Karpas-422 (cell line): ENCODE results near the gene PAIP2. TPM values are rescaled to one million over a fixed set of nuclear protein-coding genes. Genes with fewer than 3 reads are reported as not detected.

ENCODE experiments used
- DNase-seq: peaks from one replicate; pipeline ENCODE4 v3.0.0-alpha.2; 2015
- H2AFZ ChIP-seq: fragments of 200-600 bp; sonication (generic); 2 replicates; pipeline ENCODE4 v1.6.1; 2014; ENCODE audit warnings: antibody characterized with exemption, low read length, mixed read lengths
- H3K27ac ChIP-seq: fragments of 200-600 bp; sonication (generic); 2 replicates; pipeline ENCODE4 v1.5.1; 2014; ENCODE audit warnings: mild to moderate bottlenecking, low read length, moderate library complexity
- H3K27me3 ChIP-seq: fragments of 200-600 bp; sonication (generic); 2 replicates; pipeline ENCODE4 v1.6.1; 2014; ENCODE audit warnings: low read length, mixed read lengths
- H3K36me3 ChIP-seq: fragments of 200-600 bp; sonication (generic); 2 replicates; pipeline ENCODE4 v1.6.1; 2014; ENCODE audit warnings: low read length, mixed read lengths; ENCODE audit not compliant: insufficient read depth
- H3K4me1 ChIP-seq: fragments of 200-600 bp; sonication (generic); 2 replicates; pipeline ENCODE4 v1.6.1; 2014; ENCODE audit warnings: mild to moderate bottlenecking, low read length, mixed read lengths
- H3K4me2 ChIP-seq: fragments of 200-600 bp; sonication (generic); 2 replicates; pipeline ENCODE4 v1.6.1; 2014; ENCODE audit warnings: low read length, low read depth, mild to moderate bottlenecking; ENCODE audit not compliant: poor library complexity, severe bottlenecking
- H3K4me3 ChIP-seq: fragments of 200-600 bp; sonication (generic); 2 replicates; pipeline ENCODE4 v1.5.1; 2014; ENCODE audit warnings: mild to moderate bottlenecking, antibody characterized with exemption, low read length, mixed read lengths
- H3K79me2 ChIP-seq: fragments of 200-600 bp; sonication (generic); 2 replicates; pipeline ENCODE4 v1.6.1; 2014; ENCODE audit warnings: mild to moderate bottlenecking, low read length, mixed read lengths
- H3K9ac ChIP-seq: fragments of 200-600 bp; sonication (generic); 2 replicates; pipeline ENCODE4 v1.6.0; 2014; ENCODE audit warnings: low read length
- H3K9me2 ChIP-seq: fragments of 200-600 bp; sonication (generic), shearing (Covaris generic); replicated peaks from 2 replicates; pipeline ENCODE4 v1.6.0; 2014; ENCODE audit warnings: mild to moderate bottlenecking, low read length, moderate library complexity; ENCODE audit not compliant: insufficient read depth
- H3K9me3 ChIP-seq: fragments of 300-700, 200-600 bp; sonication (generic); 2 replicates; pipeline ENCODE4 v1.6.1; 2014; ENCODE audit warnings: low read length, mixed read lengths
- H4K20me1 ChIP-seq: fragments of 200-600 bp; sonication (generic); 2 replicates; pipeline ENCODE4 v1.6.1; 2014; ENCODE audit warnings: mild to moderate bottlenecking, antibody characterized with exemption, low read length, low read depth; ENCODE audit not compliant: insufficient read depth
- total RNA-seq: library from RNA; depleted of rRNA; stranded (reverse); fragments of >200 nt; shearing (Covaris generic); gene quantifications from 2 replicates; pipeline ENCODE4 v1.2.3, GENCODE V29; 2014; ENCODE audit warnings: low replicate concordance

PAIP2 gene
- total RNA-seq, 1 experiment from 2014 or later: 113 TPM

DNA sequence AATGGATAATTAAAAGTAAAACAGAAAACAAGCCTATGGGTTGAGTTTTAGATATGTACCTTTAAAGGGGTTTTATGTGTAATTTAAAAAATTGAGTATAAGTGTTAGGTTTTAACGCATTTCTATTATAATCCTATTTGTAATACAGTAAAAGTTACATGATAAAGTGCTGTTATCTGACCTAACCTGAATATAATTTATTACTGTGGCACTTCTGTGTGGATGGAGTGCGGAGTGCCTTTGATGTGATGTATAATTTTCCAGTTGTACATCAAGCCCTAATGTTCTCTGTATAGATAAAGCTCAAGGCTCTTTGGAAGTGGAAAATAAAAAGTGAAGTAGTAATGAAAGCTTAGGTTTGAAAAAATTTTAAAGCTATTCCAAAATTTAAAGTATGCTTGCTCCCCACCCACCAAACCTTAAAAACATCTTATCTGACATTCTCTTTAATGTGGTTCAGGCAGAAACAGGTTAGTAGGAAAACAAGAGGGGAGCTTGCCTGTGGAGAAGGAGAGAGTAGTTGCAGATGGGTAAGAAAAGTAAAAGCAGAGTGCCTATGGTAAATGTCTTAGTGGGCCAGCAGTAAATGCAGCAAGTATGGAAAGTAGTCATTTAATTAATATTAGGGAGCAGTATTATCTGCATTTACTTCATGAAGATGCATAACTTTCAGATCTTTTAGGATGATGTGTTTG lies 44.1 kb upstream of the PAIP2 start:
- Histone ChIP-seq H3K79me2 (peaks cover 96% of the 10 kb centered on the region), H3K36me3 (peaks cover 16% of the 10 kb centered on the region; the same call in 1 of the 2 replicates), H3K4me2 (peak overlapping the region; percentile 92), H2AFZ (no peak overlapping the region), H3K9me2 (no peaks in the 10 kb centered on the region), H4K20me1 (peaks cover 78% of the 10 kb centered on the region), H3K4me1 (peaks cover 75% of the 10 kb centered on the region), H3K4me3 (no peak overlapping the region), H3K9me3 (no peaks in the 10 kb centered on the region), H3K9ac (no peak overlapping the region), H3K27ac (no peak overlapping the region), H3K27me3 (no peaks in the 10 kb centered on the region)
- DNase-seq: no peak

- Histone ChIP-seq H4K20me1 (peaks cover 85% of the 10 kb centered on the region), H2AFZ (no peak overlapping the region), H3K4me3 (no peak overlapping the region), H3K9me3 (no peaks in the 10 kb centered on the region), H3K79me2 (peaks cover 99% of the 10 kb centered on the region), H3K4me2 (peak overlapping the region; percentile 92), H3K27me3 (no peaks in the 10 kb centered on the region), H3K9me2 (no peaks in the 10 kb centered on the region), H3K4me1 (peaks cover 78% of the 10 kb centered on the region), H3K9ac (no peak overlapping the region), H3K36me3 (peaks cover 16% of the 10 kb centered on the region; the same call in 1 of the 2 replicates), H3K27ac (peak overlapping the region; percentile 28; the same call in 1 of the 2 replicates)
- DNase-seq: no peak
Observed at GRCh38 chr5:139298242-139298641, 43.4 kb upstream of the PAIP2 start.

DNA sequence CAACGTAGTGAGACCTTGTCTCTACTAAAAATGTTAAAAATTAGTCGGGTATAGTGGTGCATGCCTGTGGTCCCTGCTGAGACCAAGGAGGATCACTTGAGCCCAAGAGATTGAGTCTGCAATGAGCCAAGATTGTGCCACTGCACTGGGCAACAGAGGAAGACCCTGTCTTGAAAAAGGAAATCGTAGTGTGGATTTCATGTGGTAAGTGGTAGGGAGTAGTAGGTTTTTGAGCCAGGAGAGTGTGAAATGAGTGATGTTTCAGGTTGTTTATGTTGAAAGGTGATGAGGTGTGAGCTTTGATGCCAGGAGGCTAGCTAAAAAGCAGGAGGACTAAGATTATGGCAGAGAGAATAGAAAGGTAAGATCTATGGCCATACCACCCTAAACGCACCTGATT lies 42.2 kb upstream of the PAIP2 start:
- peaks cover 90% of the 10 kb centered on the region for H3K4me1 ChIP-seq
- no peaks in the 10 kb centered on the region for H3K9me3 ChIP-seq
- H3K4me3 ChIP-seq: no peak overlapping the region
- H3K9me2 ChIP-seq: no peaks in the 10 kb centered on the region
- H3K79me2 ChIP-seq: peaks cover 100% of the 10 kb centered on the region
- DNase-seq: no peak
- peaks cover 96% of the 10 kb centered on the region for H4K20me1 ChIP-seq
- H3K9ac ChIP-seq: no peak overlapping the region
- no peak overlapping the region for H3K4me2 ChIP-seq
- H3K36me3 ChIP-seq: peaks cover 15% of the 10 kb centered on the region; the same call in 1 of the 2 replicates
- H2AFZ ChIP-seq: no peak overlapping the region
- peak overlapping the region; percentile 28; the same call in 1 of the 2 replicates for H3K27ac ChIP-seq
- no peaks in the 10 kb centered on the region for H3K27me3 ChIP-seq

GRCh38 chr5:139301808-139302499 lies 39.7 kb upstream of the PAIP2 start:
- Histone ChIP-seq H3K27ac (no peak overlapping the region), H3K9ac (no peak overlapping the region), H3K4me1 (peaks cover 94% of the 10 kb centered on the region), H3K9me3 (no peaks in the 10 kb centered on the region), H3K9me2 (no peaks in the 10 kb centered on the region), H3K36me3 (no peaks in the 10 kb centered on the region), H3K4me3 (no peak overlapping the region), H3K79me2 (peaks cover 100% of the 10 kb centered on the region), H3K4me2 (peak overlapping the region; percentile 21), H4K20me1 (peaks cover 98% of the 10 kb centered on the region), H2AFZ (no peak overlapping the region), H3K27me3 (no peaks in the 10 kb centered on the region)
- no peak for DNase-seq

- peak overlapping the region; percentile 40 for H3K4me2 ChIP-seq
- no peak overlapping the region for H2AFZ ChIP-seq
- no peaks in the 10 kb centered on the region for H3K27me3 ChIP-seq
- peaks cover 87% of the 10 kb centered on the region for H3K4me1 ChIP-seq
- H3K27ac ChIP-seq: 0 out of 2 replicates have a peak overlapping the region, but pooled peaks have one; percentile 16
- no peak for DNase-seq
- H3K9me2 ChIP-seq: no peaks in the 10 kb centered on the region
- H3K36me3 ChIP-seq: peaks cover 3% of the 10 kb centered on the region; the same call in 1 of the 2 replicates
- peaks cover 100% of the 10 kb centered on the region for H3K79me2 ChIP-seq
- no peaks in the 10 kb centered on the region for H3K9me3 ChIP-seq
- peaks cover 98% of the 10 kb centered on the region for H4K20me1 ChIP-seq
- no peak overlapping the region for H3K9ac ChIP-seq
- no peak overlapping the region for H3K4me3 ChIP-seq
Observed at GRCh38 chr5:139304391-139305324, 37.0 kb upstream of the PAIP2 start.

DNA sequence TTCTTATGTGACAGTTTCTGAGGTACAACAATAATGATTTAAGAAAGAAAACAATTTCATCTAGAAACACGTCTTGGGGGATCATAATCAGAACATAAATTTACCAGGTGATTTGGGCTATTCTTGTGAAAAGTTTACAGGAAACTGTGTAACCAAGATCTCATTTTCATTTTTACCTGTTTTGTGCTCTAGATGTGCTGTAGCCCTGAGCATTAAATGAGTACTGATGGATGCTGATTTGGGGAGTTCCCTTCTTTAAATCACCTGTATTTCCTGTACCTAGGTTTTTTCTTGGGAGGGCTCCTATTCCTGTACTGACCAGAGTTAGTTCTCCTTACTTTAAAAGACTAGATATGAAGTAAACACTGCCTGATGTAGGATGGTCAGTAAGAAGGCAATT lies 35.5 kb upstream of the PAIP2 start:
- H3K9ac ChIP-seq: no peak overlapping the region
- no peaks in the 10 kb centered on the region for H3K27me3 ChIP-seq
- H3K4me2 ChIP-seq: peak overlapping the region; percentile 40
- H3K36me3 ChIP-seq: peaks cover 5% of the 10 kb centered on the region; the same call in 1 of the 2 replicates
- H3K4me3 ChIP-seq: no peak overlapping the region
- H3K9me3 ChIP-seq: no peaks in the 10 kb centered on the region
- H3K27ac ChIP-seq: no peak overlapping the region
- no peaks in the 10 kb centered on the region for H3K9me2 ChIP-seq
- no peak overlapping the region for H2AFZ ChIP-seq
- H3K4me1 ChIP-seq: peaks cover 80% of the 10 kb centered on the region
- H3K79me2 ChIP-seq: peaks cover 100% of the 10 kb centered on the region
- no peak for DNase-seq
- H4K20me1 ChIP-seq: peaks cover 98% of the 10 kb centered on the region

- no peaks in the 10 kb centered on the region for H3K9me2 ChIP-seq
- H3K27ac ChIP-seq: no peak overlapping the region
- H3K27me3 ChIP-seq: no peaks in the 10 kb centered on the region
- H2AFZ ChIP-seq: no peak overlapping the region
- peaks cover 5% of the 10 kb centered on the region; the same call in 1 of the 2 replicates for H3K36me3 ChIP-seq
- peaks cover 100% of the 10 kb centered on the region for H3K79me2 ChIP-seq
- H4K20me1 ChIP-seq: peaks cover 95% of the 10 kb centered on the region
- no peak overlapping the region for H3K4me3 ChIP-seq
- H3K9me3 ChIP-seq: no peaks in the 10 kb centered on the region
- no peak overlapping the region for H3K4me2 ChIP-seq
- DNase-seq: no peak
- H3K4me1 ChIP-seq: peaks cover 74% of the 10 kb centered on the region
- H3K9ac ChIP-seq: no peak overlapping the region
Observed at GRCh38 chr5:139306628-139307379, 34.9 kb upstream of the PAIP2 start.
